SK-N-SH (cell line): ENCODE data around the gene KCNK6. TPM values are rescaled to one million over a fixed set of nuclear protein-coding genes. Genes with fewer than 3 reads are reported as not detected.

ENCODE experiments used
- CTCF ChIA-PET: fragments of 300-600, 350-600 bp; formaldehyde crosslinking; extraction: SDS; loops from one replicate; lab custom pipeline; 2021; lab: Yijun Ruan, JAX
- POLR2A ChIA-PET: fragments of 350-600 bp; sonication (Branson Sonifier 250); formaldehyde crosslinking; extraction: SDS; loops from one replicate; lab custom pipeline; 2020; ENCODE audit warnings: antibody characterized with exemption, inconsistent platforms; lab: Yijun Ruan, JAX
- DNase-seq: peaks from one replicate; pipeline ENCODE4 v3.0.0; 2012
- H2AFZ ChIP-seq: fragments of 200-600 bp; sonication (generic); 2 replicates; pipeline ENCODE4 v1.8.1; 2016; ENCODE audit warnings: antibody characterized with exemption, mild to moderate bottlenecking, low read depth
- H3F3A ChIP-seq: fragments of 200-600 bp; sonication (generic); replicated peaks from 2 replicates; pipeline ENCODE3; 2016; ENCODE audit warnings: antibody characterized with exemption, mild to moderate bottlenecking; ENCODE audit not compliant: insufficient read depth
- H3K27ac ChIP-seq, 2 experiments: fragments of 200-500 bp in 1 of 2; fragments of 200-600 bp in 1 of 2; sonication (Bioruptor generic) in 1 of 2; sonication (generic), shearing (Covaris generic) in 1 of 2; 2 replicates each; pipeline versions ENCODE4 v1.5.1 to v1.6.1; 2014 to 2016; ENCODE audit warnings: low read depth in 2 of 2, inconsistent platforms in 1 of 2, low read length in 1 of 2, mild to moderate bottlenecking in 1 of 2, mixed read lengths in 1 of 2
- H3K27me3 ChIP-seq: fragments of 200-600 bp; sonication (generic), shearing (Covaris generic); 2 replicates; pipeline ENCODE4 v1.6.1; 2016; ENCODE audit warnings: mixed run types; ENCODE audit not compliant: insufficient read depth
- H3K36me3 ChIP-seq, 2 experiments: fragments of 200-500 bp in 1 of 2; fragments of 200-600 bp in 1 of 2; sonication (Bioruptor generic) in 1 of 2; sonication (generic) in 1 of 2; replicated peaks in 1 of 2; 2 replicates each; pipeline versions ENCODE3 to v1.5.1; 2014 to 2016; ENCODE audit warnings: low read length in 1 of 2, mild to moderate bottlenecking in 1 of 2; ENCODE audit not compliant: insufficient read depth in 2 of 2, control insufficient read depth in 1 of 2
- H3K4me1 ChIP-seq, 2 experiments: fragments of 200-500 bp in 1 of 2; fragments of 200-600 bp in 1 of 2; sonication (Bioruptor generic) in 1 of 2; sonication (generic), shearing (Covaris generic) in 1 of 2; 2 replicates each; pipeline versions ENCODE4 v1.5.1 to v1.6.1; 2014 to 2016; ENCODE audit warnings: low read depth in 1 of 2, low read length in 1 of 2, mixed run types in 1 of 2; ENCODE audit not compliant: insufficient read depth in 2 of 2, control insufficient read depth in 1 of 2
- H3K4me2 ChIP-seq: fragments of 200-600 bp; sonication (generic), shearing (Covaris generic); 2 replicates; pipeline ENCODE4 v1.6.1; 2017; ENCODE audit warnings: mixed run types
- H3K4me3 ChIP-seq, 2 experiments: fragments of 200-500 bp in 1 of 2; fragments of 200-600 bp in 1 of 2; sonication (Bioruptor generic) in 1 of 2; sonication (generic), shearing (Covaris generic) in 1 of 2; 2 replicates each; pipeline versions ENCODE4 v1.5.1 to v1.8.1; 2014 to 2016; ENCODE audit warnings: low read depth in 2 of 2, inconsistent platforms in 1 of 2, low read length in 1 of 2, mild to moderate bottlenecking in 1 of 2, mixed read lengths in 1 of 2, moderate library complexity in 1 of 2
- H3K79me2 ChIP-seq: fragments of 200-600 bp; sonication (generic); 2 replicates; pipeline ENCODE4 v1.8.1; 2017; ENCODE audit warnings: mild to moderate bottlenecking; ENCODE audit not compliant: insufficient read depth
- H3K9ac ChIP-seq: fragments of 200-600 bp; sonication (generic); 2 replicates; pipeline ENCODE4 v1.6.1; 2017; ENCODE audit warnings: mixed run types
- H3K9me2 ChIP-seq: fragments of 200-600 bp; sonication (generic); 2 replicates; pipeline ENCODE4 v1.6.1; 2017; ENCODE audit warnings: mixed run types
- H3K9me3 ChIP-seq: fragments of 200-600 bp; sonication (generic); 2 replicates; pipeline ENCODE4 v1.6.1; 2017; ENCODE audit warnings: mixed run types, mild to moderate bottlenecking, moderate library complexity
- H4K20me1 ChIP-seq: fragments of 200-600 bp; sonication (generic); 2 replicates; pipeline ENCODE4 v1.6.1; 2017; ENCODE audit warnings: mild to moderate bottlenecking, mixed run types; ENCODE audit not compliant: insufficient read depth
- CTCF ChIP-seq: fragments of 200-600 bp; sonication (generic); IDR thresholded peaks from 2 replicates; pipeline ENCODE4 v1.6.1; 2017; ENCODE audit warnings: antibody characterized with exemption, mild to moderate bottlenecking, moderate library complexity
- ELF1 ChIP-seq: IDR thresholded peaks from 2 replicates; pipeline ENCODE4 v1.4.0; 2012
- EZH2phosphoT487 ChIP-seq: fragments of 200-600 bp; sonication (generic); IDR thresholded peaks from 2 replicates; pipeline ENCODE4 v1.6.1; 2017; ENCODE audit warnings: low read depth, mixed run types, mild to moderate bottlenecking, antibody characterized with exemption, moderate library complexity, borderline replicate concordance
- FOSL2 ChIP-seq: IDR thresholded peaks from 2 replicates; pipeline ENCODE4 v1.4.0; 2012; ENCODE audit warnings: low read depth, mild to moderate bottlenecking, moderate library complexity, borderline replicate concordance
- FOXJ3 ChIP-seq: sonication (generic); formaldehyde crosslinking; IDR thresholded peaks from 2 replicates; pipeline ENCODE4 v1.5.1; 2020; ENCODE audit warnings: mild to moderate bottlenecking, missing genetic modification reagents
- MEF2A ChIP-seq: IDR thresholded peaks from 2 replicates; pipeline ENCODE4 v1.4.0; 2012; ENCODE audit warnings: low read depth, borderline replicate concordance
- MXI1 ChIP-seq: IDR thresholded peaks from 2 replicates; pipeline ENCODE4 v1.6.1; 2012; ENCODE audit warnings: mild to moderate bottlenecking, low read depth, low read length, improper control_type of control experiment
- NFIC ChIP-seq: IDR thresholded peaks from 2 replicates; pipeline ENCODE4 v1.4.0; 2012; ENCODE audit warnings: borderline replicate concordance
- POLR2AphosphoS5 ChIP-seq: IDR thresholded peaks from 2 replicates; pipeline ENCODE4 v1.6.1; 2012; ENCODE audit warnings: low read depth, low read length
- RXRA ChIP-seq: IDR thresholded peaks from 2 replicates; pipeline ENCODE4 v1.4.0; 2012; ENCODE audit warnings: low read depth, mild to moderate bottlenecking, borderline replicate concordance
- SMC3 ChIP-seq: IDR thresholded peaks from 2 replicates; pipeline ENCODE4 v1.6.1; 2012; ENCODE audit warnings: low read depth, low read length, improper control_type of control experiment
- TAF1 ChIP-seq: IDR thresholded peaks from 2 replicates; pipeline ENCODE4 v1.6.1; 2012; ENCODE audit warnings: low read depth, mild to moderate bottlenecking, low read length, moderate library complexity, borderline replicate concordance
- TEAD4 ChIP-seq: IDR thresholded peaks from 2 replicates; pipeline ENCODE4 v1.4.0; 2012; ENCODE audit warnings: mild to moderate bottlenecking, borderline replicate concordance; ENCODE audit not compliant: insufficient read depth
- YY1 ChIP-seq: IDR thresholded peaks from 2 replicates; pipeline ENCODE4 v1.4.0; 2012; ENCODE audit warnings: low read depth, mild to moderate bottlenecking
- ZBTB33 ChIP-seq: IDR thresholded peaks from 2 replicates; pipeline ENCODE4 v1.4.0; 2012; ENCODE audit warnings: low read depth, borderline replicate concordance
- WGBS: methylation state at CpG from one replicate; pipeline ENCODE4 v1.1.6; 2017; ENCODE audit warnings: low lambda C conversion rate; 5-methylcytosine and 5-hydroxymethylcytosine counted together
- polyA plus RNA-seq, 3 experiments: library from polyadenylated mRNA; depleted of rRNA; stranded (reverse); fragments of >200 nt; gene quantifications; 2 replicates each; pipeline ENCODE4 v1.2.3, GENCODE V29; 2012
- TF ChIP-seq, protein P1 (sequence below): IDR thresholded peaks from 2 replicates; pipeline ENCODE4 v1.4.0; 2012; ENCODE audit warnings: low read depth, borderline replicate concordance
- TF ChIP-seq, protein P2 (sequence below): IDR thresholded peaks from 2 replicates; pipeline ENCODE4; 2012
- TF ChIP-seq, protein P3 (sequence below): fragments of 150-350 bp; IDR thresholded peaks from 2 replicates; pipeline ENCODE4 v1.6.1; 2017; ENCODE audit warnings: antibody characterized with exemption, low read length, low read depth, borderline replicate concordance

The KCNK6 gene
- polyA plus RNA-seq, 1 of the 3 experiments (the other 2 are of a cell fraction) = 0.26 TPM

- Histone ChIP-seq H3K9ac (no peak overlapping the region), H2AFZ (no peak overlapping the region), H3K36me3 (no peaks in the 10 kb centered on the region), H3K9me2 (no peaks in the 10 kb centered on the region), H3K4me3 (no peak overlapping the region), H4K20me1 (no peaks in the 10 kb centered on the region), H3K79me2 (no peaks in the 10 kb centered on the region)
- no peak for DNase-seq
- WGBS = 87% methylated on average over 7 of the region's 7 CpGs
- TF ChIP-seq TEAD4 = no peak
- TF ChIP-seq EZH2phosphoT487 = no peak
- TF ChIP-seq POLR2AphosphoS5 = no peak
- TF ChIP-seq NFIC = no peak
- TF ChIP-seq ELF1 = no peak
- TF ChIP-seq YY1 = no peak
- TF ChIP-seq, protein P1, sequence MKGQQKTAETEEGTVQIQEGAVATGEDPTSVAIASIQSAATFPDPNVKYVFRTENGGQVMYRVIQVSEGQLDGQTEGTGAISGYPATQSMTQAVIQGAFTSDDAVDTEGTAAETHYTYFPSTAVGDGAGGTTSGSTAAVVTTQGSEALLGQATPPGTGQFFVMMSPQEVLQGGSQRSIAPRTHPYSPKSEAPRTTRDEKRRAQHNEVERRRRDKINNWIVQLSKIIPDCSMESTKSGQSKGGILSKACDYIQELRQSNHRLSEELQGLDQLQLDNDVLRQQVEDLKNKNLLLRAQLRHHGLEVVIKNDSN = no peak
- TF ChIP-seq FOSL2 = no peak
- TF ChIP-seq MEF2A = no peak
- no peak for TF ChIP-seq TAF1
- TF ChIP-seq SMC3 = no peak
- TF ChIP-seq, all 33 proteins: peak for 0
- Histone ChIP-seq H3F3A (peaks cover 8% of the 10 kb centered on the region), H3K9me3 (no peaks in the 10 kb centered on the region), H3K4me2 (no peak overlapping the region), H3K27me3 (no peaks in the 10 kb centered on the region), H3K4me1 (peaks cover 8 to 9% of the 10 kb centered on the region in 2 experiments; a peak in 3 of 4 replicates), H3K27ac (no peak overlapping the region)
- CTCF ChIA-PET = interaction anchor here (1.1 to 1.3 kb wide), 3 partner anchors 38 to 54 kb away, joined by 3 to 6 read pairs (median 3); partner anchors contain the start of gene CATSPERG
- POLR2A ChIA-PET = no interaction called here
Measured at GRCh38 chr19:38281811-38282566, 37.7 kb upstream of the KCNK6 start.

DNA sequence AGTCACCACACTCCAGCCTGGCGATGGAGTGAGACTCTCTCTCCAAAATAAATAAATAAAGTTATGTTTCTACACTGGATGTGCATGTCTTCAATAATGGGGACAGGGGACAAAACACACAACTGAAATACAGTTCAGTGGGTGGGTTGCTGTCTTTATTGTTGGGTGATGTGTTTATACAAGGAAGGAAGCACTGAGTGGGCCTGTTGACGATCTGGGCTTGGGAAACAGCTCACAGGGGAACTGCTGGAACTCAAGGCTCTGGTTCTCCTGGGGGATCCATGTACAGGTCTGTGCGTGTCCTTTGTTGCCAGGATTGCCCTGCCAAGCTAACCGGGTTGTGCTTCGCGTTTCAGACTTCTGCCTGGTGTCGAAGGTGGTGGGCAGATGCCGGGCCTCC, 36.4 kb upstream of the KCNK6 start:
- Histone ChIP-seq H3K9me3 (no peaks in the 10 kb centered on the region), H3K9me2 (no peaks in the 10 kb centered on the region), H3K36me3 (no peaks in the 10 kb centered on the region), H3K79me2 (no peaks in the 10 kb centered on the region), H3K9ac (no peak overlapping the region), H3F3A (peaks cover under 1% of the 10 kb centered on the region), H2AFZ (no peak overlapping the region), H3K27me3 (no peaks in the 10 kb centered on the region), H3K4me2 (no peak overlapping the region), H3K4me3 (no peak overlapping the region), H3K27ac (no peak overlapping the region), H4K20me1 (no peaks in the 10 kb centered on the region), H3K4me1 (peaks cover under 1 to 12% of the 10 kb centered on the region in 2 experiments; a peak in 3 of 4 replicates)
- WGBS = 85% methylated on average over 4 of the region's 8 CpGs
- ChIA-PET CTCF (interaction anchor here (1.1 to 1.2 kb wide), 2 partner anchors 49 to 53 kb away, joined by 3 read pairs; partner anchors contain the start of gene CATSPERG), POLR2A (no interaction called here)
- DNase-seq = no peak
- TF ChIP-seq FOSL2 = no peak
- TF ChIP-seq, protein P2, sequence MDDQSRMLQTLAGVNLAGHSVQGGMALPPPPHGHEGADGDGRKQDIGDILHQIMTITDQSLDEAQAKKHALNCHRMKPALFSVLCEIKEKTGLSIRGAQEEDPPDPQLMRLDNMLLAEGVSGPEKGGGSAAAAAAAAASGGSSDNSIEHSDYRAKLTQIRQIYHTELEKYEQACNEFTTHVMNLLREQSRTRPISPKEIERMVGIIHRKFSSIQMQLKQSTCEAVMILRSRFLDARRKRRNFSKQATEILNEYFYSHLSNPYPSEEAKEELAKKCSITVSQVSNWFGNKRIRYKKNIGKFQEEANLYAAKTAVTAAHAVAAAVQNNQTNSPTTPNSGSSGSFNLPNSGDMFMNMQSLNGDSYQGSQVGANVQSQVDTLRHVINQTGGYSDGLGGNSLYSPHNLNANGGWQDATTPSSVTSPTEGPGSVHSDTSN = no peak
- TF ChIP-seq, protein P3, sequence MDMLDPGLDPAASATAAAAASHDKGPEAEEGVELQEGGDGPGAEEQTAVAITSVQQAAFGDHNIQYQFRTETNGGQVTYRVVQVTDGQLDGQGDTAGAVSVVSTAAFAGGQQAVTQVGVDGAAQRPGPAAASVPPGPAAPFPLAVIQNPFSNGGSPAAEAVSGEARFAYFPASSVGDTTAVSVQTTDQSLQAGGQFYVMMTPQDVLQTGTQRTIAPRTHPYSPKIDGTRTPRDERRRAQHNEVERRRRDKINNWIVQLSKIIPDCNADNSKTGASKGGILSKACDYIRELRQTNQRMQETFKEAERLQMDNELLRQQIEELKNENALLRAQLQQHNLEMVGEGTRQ = no peak
- no peak for TF ChIP-seq SMC3
- TF ChIP-seq POLR2AphosphoS5 = no peak
- no peak for TF ChIP-seq RXRA
- no peak for TF ChIP-seq CTCF
- TF ChIP-seq, protein P1 = no peak
- no peak for TF ChIP-seq MXI1
- no peak for TF ChIP-seq EZH2phosphoT487
- TF ChIP-seq ZBTB33 = no peak
- no peak for TF ChIP-seq FOXJ3 (CRISPR knock-in tag)
- TF ChIP-seq ELF1 = no peak
